ENCODE data around the gene RGL1. TPM values are rescaled to one million over a fixed set of nuclear protein-coding genes. Genes with fewer than 3 reads are reported as not detected.

Gene RGL1
- total and polyA plus RNA-seq, 3 experiments from 2014 or later: 0.97 to 3.3 (median 3.3) TPM

DNA sequence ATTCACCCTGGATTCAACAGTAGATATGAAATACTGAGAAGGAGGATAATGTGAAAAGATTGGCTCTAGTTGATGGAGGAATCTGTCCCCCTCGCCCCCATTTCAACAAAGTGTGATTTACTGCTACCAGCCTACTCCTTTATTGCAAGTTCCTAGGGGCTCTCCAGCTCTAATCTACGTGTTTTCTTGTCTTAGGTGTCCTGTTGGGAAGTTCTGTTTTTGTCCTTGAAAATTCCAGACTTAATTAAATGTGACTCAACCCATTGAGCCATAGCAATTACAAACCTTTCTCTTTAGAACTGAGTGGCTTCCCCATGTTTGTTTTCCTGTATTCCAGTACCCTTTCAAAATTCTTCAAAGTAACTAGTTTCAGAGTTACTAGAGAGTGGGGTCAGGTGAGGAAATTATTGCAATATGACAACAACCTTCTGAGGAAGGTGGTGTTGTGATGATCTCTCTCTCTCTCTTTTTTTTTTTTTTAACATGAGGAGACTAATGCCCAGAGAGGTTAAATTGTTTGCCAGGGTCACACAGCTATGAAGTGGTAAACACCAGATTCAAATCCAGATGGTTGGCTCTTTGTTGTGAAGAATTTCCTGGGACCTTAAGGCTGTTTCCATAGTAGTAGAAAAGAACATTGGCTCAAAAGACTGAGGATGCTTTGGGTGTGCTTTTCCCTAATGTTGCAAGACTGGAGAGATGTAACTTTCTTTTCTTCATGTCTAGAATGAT is 3.5 kb downstream of the RGL1 start:
- H3K9me3 Mint-ChIP-seq: peaks cover 0 to 3% (median 0%) of the 10 kb centered on the region in 5 donors
- H3K27ac Mint-ChIP-seq: no peak overlapping the region
- Histone ChIP-seq H3K4me3 (ENCODE audit: low read length) (no peak overlapping the region), H3K27me3 (ENCODE audit: insufficient read depth, low read length, poor library complexity, severe bottlenecking) (peaks cover 5% of the 10 kb centered on the region), H3K27ac (ENCODE audit: low read depth, low read length) (no peak overlapping the region), H3K36me3 (ENCODE audit: insufficient read depth, low read length) (no peaks in the 10 kb centered on the region), H3K9me3 (ENCODE audit: low read length) (no peaks in the 10 kb centered on the region), H3K4me1 (ENCODE audit: insufficient read depth, low read length) (peaks cover 11% of the 10 kb centered on the region)
- peaks cover 15 to 46% of the 10 kb centered on the region in 2 donors for H3K27me3 Mint-ChIP-seq
- ChIA-PET CTCF (no interaction called here), POLR2A (no interaction called here)
- peaks cover 5 to 6% (median 5%) of the 10 kb centered on the region in 3 donors for H3K4me1 Mint-ChIP-seq
- DNase-seq: no peak
- peaks cover 0 to 8% (median 0%) of the 10 kb centered on the region in 3 donors for H3K36me3 Mint-ChIP-seq
- no peak overlapping the region for H3K4me3 Mint-ChIP-seq

DNA sequence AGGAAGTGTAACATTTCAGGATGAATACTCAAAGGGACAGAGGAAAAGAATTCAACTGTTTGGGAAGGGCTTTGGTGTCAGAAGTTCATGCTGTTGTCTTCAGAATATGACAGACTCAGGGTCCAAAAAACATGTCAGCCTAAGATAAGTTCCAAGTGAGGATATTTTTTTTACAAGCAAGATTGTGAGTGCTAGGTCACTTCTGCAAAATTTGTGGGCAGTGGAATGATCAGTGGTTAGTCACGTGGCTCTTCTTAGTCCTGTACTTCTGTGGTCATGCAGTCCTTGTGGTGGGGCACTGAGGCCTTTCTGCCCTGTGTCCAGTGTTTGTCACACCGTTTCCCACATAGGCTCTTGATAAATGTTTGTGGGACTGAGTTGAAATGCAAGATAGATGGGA is 5.2 kb downstream of the RGL1 start:
- Histone ChIP-seq H3K9me3 (ENCODE audit: low read length) (no peaks in the 10 kb centered on the region), H3K4me1 (ENCODE audit: insufficient read depth, low read length) (peaks cover 11% of the 10 kb centered on the region), H3K36me3 (ENCODE audit: insufficient read depth, low read length) (no peaks in the 10 kb centered on the region), H3K27ac (ENCODE audit: low read depth, low read length) (no peak overlapping the region), H3K27me3 (ENCODE audit: insufficient read depth, low read length, poor library complexity, severe bottlenecking) (peaks cover 5% of the 10 kb centered on the region), H3K4me3 (ENCODE audit: low read length) (no peak overlapping the region)
- Mint-ChIP-seq H3K4me1 (peaks cover 5 to 6% (median 5%) of the 10 kb centered on the region in 3 donors), H3K4me3 (no peak overlapping the region), H3K27ac (no peak overlapping the region), H3K36me3 (peaks cover 0 to 8% (median 0%) of the 10 kb centered on the region in 3 donors), H3K27me3 (peaks cover 15 to 37% of the 10 kb centered on the region in 2 donors), H3K9me3 (no peaks in the 10 kb centered on the region)
- ChIA-PET POLR2A (no interaction called here), CTCF (no interaction called here)
- DNase-seq: no peak

- POLR2A ChIA-PET: no interaction called here
- Mint-ChIP-seq H3K27me3 (peaks cover 14 to 32% of the 10 kb centered on the region in 2 donors), H3K27ac (no peak overlapping the region), H3K4me1 (no peaks in the 10 kb centered on the region), H3K4me3 (no peak overlapping the region), H3K36me3 (peaks cover 0 to 8% (median 0%) of the 10 kb centered on the region in 3 donors), H3K9me3 (no peaks in the 10 kb centered on the region)
- Histone ChIP-seq H3K36me3 (ENCODE audit: insufficient read depth, low read length) (no peaks in the 10 kb centered on the region), H3K4me1 (ENCODE audit: insufficient read depth, low read length) (peaks cover 5% of the 10 kb centered on the region), H3K27ac (ENCODE audit: low read depth, low read length) (no peak overlapping the region), H3K9me3 (ENCODE audit: low read length) (no peaks in the 10 kb centered on the region), H3K4me3 (ENCODE audit: low read length) (no peak overlapping the region), H3K27me3 (ENCODE audit: insufficient read depth, low read length, poor library complexity, severe bottlenecking) (peaks cover 5% of the 10 kb centered on the region)
- no peak for DNase-seq
- CTCF ChIA-PET: no interaction called here
Measured at GRCh38 chr1:183810756-183811544, 6.0 kb downstream of the RGL1 start.

DNA sequence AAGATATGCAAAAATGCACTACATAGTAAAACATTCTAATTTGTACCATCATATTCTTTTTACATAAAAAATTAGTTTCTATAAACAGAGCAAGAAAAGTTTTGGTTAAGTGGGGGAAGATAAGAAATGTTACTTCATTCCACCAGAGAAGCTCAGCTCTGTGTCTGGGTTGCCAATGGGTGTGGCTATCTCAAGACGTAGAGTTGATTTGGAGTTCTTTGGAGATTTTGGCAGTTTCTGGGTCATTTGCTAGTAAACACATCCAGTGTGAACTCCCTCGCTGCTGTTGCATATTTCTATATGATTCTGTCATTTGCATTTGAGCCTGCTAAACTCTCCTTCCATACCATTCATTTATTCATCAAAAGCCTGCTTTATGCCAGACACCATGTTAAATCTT is 7.2 kb downstream of the RGL1 start:
- H3K4me3 Mint-ChIP-seq: no peak overlapping the region
- ChIA-PET POLR2A (no interaction called here), CTCF (no interaction called here)
- H3K27ac Mint-ChIP-seq: peak overlapping the region in 1 of 8 donors; percentile 30
- H3K27ac ChIP-seq (ENCODE audit: low read depth, low read length): no peak overlapping the region
- H3K36me3 Mint-ChIP-seq: peaks cover 0 to 1% (median 0%) of the 10 kb centered on the region in 3 donors
- H3K4me1 ChIP-seq (ENCODE audit: insufficient read depth, low read length): no peaks in the 10 kb centered on the region
- H3K27me3 Mint-ChIP-seq: peaks cover 8 to 21% of the 10 kb centered on the region in 2 donors
- H3K9me3 ChIP-seq (ENCODE audit: low read length): no peaks in the 10 kb centered on the region
- no peaks in the 10 kb centered on the region for H3K9me3 Mint-ChIP-seq
- no peak overlapping the region for H3K4me3 ChIP-seq (ENCODE audit: low read length)
- no peaks in the 10 kb centered on the region for H3K36me3 ChIP-seq (ENCODE audit: insufficient read depth, low read length)
- H3K4me1 Mint-ChIP-seq: no peaks in the 10 kb centered on the region
- DNase-seq: no peak
- no peaks in the 10 kb centered on the region for H3K27me3 ChIP-seq (ENCODE audit: insufficient read depth, low read length, poor library complexity, severe bottlenecking)

GRCh38 chr1:183812686-183813569 is 8.0 kb downstream of the RGL1 start:
- no peaks in the 10 kb centered on the region for H3K36me3 Mint-ChIP-seq
- POLR2A ChIA-PET: no interaction called here
- Histone ChIP-seq H3K36me3 (ENCODE audit: insufficient read depth, low read length) (no peaks in the 10 kb centered on the region), H3K4me3 (ENCODE audit: low read length) (no peak overlapping the region), H3K27me3 (ENCODE audit: insufficient read depth, low read length, poor library complexity, severe bottlenecking) (no peaks in the 10 kb centered on the region), H3K4me1 (ENCODE audit: insufficient read depth, low read length) (no peaks in the 10 kb centered on the region), H3K9me3 (ENCODE audit: low read length) (no peaks in the 10 kb centered on the region), H3K27ac (ENCODE audit: low read depth, low read length) (no peak overlapping the region)
- peaks cover 7 to 15% of the 10 kb centered on the region in 2 donors for H3K27me3 Mint-ChIP-seq
- DNase-seq: no peak
- H3K4me1 Mint-ChIP-seq: no peaks in the 10 kb centered on the region
- CTCF ChIA-PET: no interaction called here
- no peaks in the 10 kb centered on the region for H3K9me3 Mint-ChIP-seq
- H3K4me3 Mint-ChIP-seq: no peak overlapping the region
- peak overlapping the region in 1 of 8 donors; percentile 10 for H3K27ac Mint-ChIP-seq

- no peaks in the 10 kb centered on the region for H3K4me1 Mint-ChIP-seq
- H3K27me3 ChIP-seq (ENCODE audit: insufficient read depth, low read length, poor library complexity, severe bottlenecking): no peaks in the 10 kb centered on the region
- ChIA-PET CTCF (no interaction called here), POLR2A (no interaction called here)
- no peaks in the 10 kb centered on the region for H3K9me3 ChIP-seq (ENCODE audit: low read length)
- H3K27ac Mint-ChIP-seq: no peak overlapping the region
- H3K36me3 Mint-ChIP-seq: no peaks in the 10 kb centered on the region
- H3K36me3 ChIP-seq (ENCODE audit: insufficient read depth, low read length): no peaks in the 10 kb centered on the region
- no peak overlapping the region for H3K4me3 ChIP-seq (ENCODE audit: low read length)
- no peak overlapping the region for H3K27ac ChIP-seq (ENCODE audit: low read depth, low read length)
- H3K9me3 Mint-ChIP-seq: no peaks in the 10 kb centered on the region
- no peak overlapping the region for H3K4me3 Mint-ChIP-seq
- DNase-seq: no peak
- peaks cover 6 to 7% of the 10 kb centered on the region in 2 donors for H3K27me3 Mint-ChIP-seq
- H3K4me1 ChIP-seq (ENCODE audit: insufficient read depth, low read length): no peaks in the 10 kb centered on the region
Measured at GRCh38 chr1:183814121-183814681, 9.3 kb downstream of the RGL1 start.

GRCh38 chr1:183816110-183816509 is 11.2 kb downstream of the RGL1 start:
- peaks cover 0 to 3% of the 10 kb centered on the region in 2 donors for H3K27me3 Mint-ChIP-seq
- Histone ChIP-seq H3K36me3 (ENCODE audit: insufficient read depth, low read length) (no peaks in the 10 kb centered on the region), H3K27me3 (ENCODE audit: insufficient read depth, low read length, poor library complexity, severe bottlenecking) (no peaks in the 10 kb centered on the region), H3K27ac (ENCODE audit: low read depth, low read length) (no peak overlapping the region), H3K4me3 (ENCODE audit: low read length) (no peak overlapping the region), H3K4me1 (ENCODE audit: insufficient read depth, low read length) (no peaks in the 10 kb centered on the region), H3K9me3 (ENCODE audit: low read length) (no peaks in the 10 kb centered on the region)
- H3K9me3 Mint-ChIP-seq: no peaks in the 10 kb centered on the region
- H3K4me3 Mint-ChIP-seq: no peak overlapping the region
- no peaks in the 10 kb centered on the region for H3K36me3 Mint-ChIP-seq
- no peak for DNase-seq
- POLR2A ChIA-PET: no interaction called here
- CTCF ChIA-PET: no interaction called here
- H3K4me1 Mint-ChIP-seq: no peaks in the 10 kb centered on the region
- H3K27ac Mint-ChIP-seq: no peak overlapping the region
